Adrenal gland (tissue), 12 donors: ENCODE results near the gene CNTN2. TPM values are rescaled to one million over a fixed set of nuclear protein-coding genes. Genes with fewer than 3 reads are reported as not detected.

Experiments used
- DNase-seq, 7 donors: peaks; one replicate each; pipeline ENCODE4 v3.0.0-alpha.2; 2019 to 2020
- H3K27ac ChIP-seq, 5 donors: fragments of 200-600 bp; sonication (generic) in 4 of 5; 1 replicate in 3 of 5; 2 replicates in 2 of 5; pipeline versions ENCODE4 v1.5.1 to v1.8.0; 2016 to 2020; ENCODE audit warnings: mild to moderate bottlenecking in 1 of 5
- H3K27me3 ChIP-seq: fragments of 200-600 bp; 2 replicates; pipeline ENCODE4 v1.8.0; 2021
- H3K36me3 ChIP-seq, 2 donors: fragments of 200-600 bp; replicated peaks in 1 of 2; 1 replicate in 1 of 2; 2 replicates in 1 of 2; pipeline versions ENCODE4 v1.5.1 to v1.8.0; 2018 to 2022
- H3K4me1 ChIP-seq, 2 donors: fragments of 200-600 bp; replicated peaks in 1 of 2; 1 replicate in 1 of 2; 2 replicates in 1 of 2; pipeline versions ENCODE4 v1.5.1 to v1.8.0; 2018 to 2021
- H3K4me3 ChIP-seq, 4 donors: fragments of 200-600 bp; sonication (generic) in 3 of 4; one replicate each; pipeline ENCODE4 v1.5.1; 2016 to 2018
- H3K9me3 ChIP-seq, 3 donors: fragments of 200-600 bp; sonication (generic) in 1 of 3; replicated peaks in 1 of 3; 1 replicate in 2 of 3; 2 replicates in 1 of 3; pipeline versions ENCODE4 v1.5.1 to v1.8.0; 2016 to 2021
- CTCF ChIP-seq, 6 experiments: fragments of 450-650 bp in 4 of 6; fragments of 200-600 bp in 2 of 6; sonication (generic) in 1 of 6; IDR thresholded peaks; 1 replicate in 5 of 6; 2 replicates in 1 of 6; pipeline versions ENCODE4 v1.5.1 to v1.8.0; 2016 to 2021; ENCODE audit warnings: antibody characterized with exemption in 6 of 6, mild to moderate bottlenecking in 2 of 6, moderate library complexity in 1 of 6
- POLR2A ChIP-seq, 2 donors: fragments of 450-650 bp; IDR thresholded peaks; one replicate each; pipeline ENCODE4 v1.6.1; 2017; ENCODE audit warnings: antibody characterized with exemption in 2 of 2, mild to moderate bottlenecking in 2 of 2, moderate library complexity in 1 of 2
- WGBS, 4 donors: extraction: QIAGEN DNeasy Blood & Tissue Kit in 2 of 4; methylation state at CpG; one replicate each; pipeline versions ENCODE4 v1.1.5 to v1.1.7; 2013 to 2017; 5-methylcytosine and 5-hydroxymethylcytosine counted together
- intact Hi-C, 2 donors: fragments of 100-400 bp; cut with DNase I; formaldehyde crosslinking; loops; one replicate each; pipeline versions ENCODE4 v1.14.1 to v1.15.0; 2022 to 2023
- polyA plus RNA-seq, 3 donors: library from polyadenylated mRNA; stranded (reverse); fragments of 200-250 nt in 2 of 3; fragments of 350-450 nt in 1 of 3; fragmentation: Illumina TruSeq in 1 of 3; extraction: RNeasy Lipid Tissue Mini Kit (QIAGEN cat#74804) in 1 of 3; gene quantifications; one replicate each; pipeline ENCODE4 v1.2.3, GENCODE V29; 2013 to 2014
- total RNA-seq, 9 donors: library from RNA; depleted of rRNA in 4 of 9; stranded (reverse); fragments of >200 nt in 4 of 9; fragments of 120-200 nt in 1 of 9; fragmentation: NEBNext Ultra II Directional in 1 of 9; extraction: Animal tissue kit (Norgen Biotek cat#: 25700) in 1 of 9; gene quantifications; one replicate each; pipeline versions ENCODE4 v1.1.0 to v1.2.4, GENCODE V29; 2013 to 2023
- donor health status: healthy with polysubstance abuse.
- donor health status: Bipolar disorder and iron deficiency.
- donor health status: DM: yes; HTN: yes; CAD: no.
- donor health status: DM: no; HTN: no; CAD: no.
- donor health status: DM: no; HTN: no; CAD: no.
- donor health status: DM: yes; HTN: yes; CAD: no.

CNTN2 gene
- total and polyA plus RNA-seq, 12 donors: 0.08 to 3.2 (median 0.45) TPM; not detected in 1

- intact Hi-C loops: no loop called here
- Histone ChIP-seq H3K36me3 (no peaks in the 10 kb centered on the region), H3K9me3 (no peaks in the 10 kb centered on the region), H3K4me3 (no peak overlapping the region), H3K4me1 (no peaks in the 10 kb centered on the region), H3K27ac (no peak overlapping the region), H3K27me3 (no peaks in the 10 kb centered on the region)
- 82 to 100% (median 92%) methylated on average over 6 to 9 of the region's 9 CpGs for WGBS, 4 donors
- TF ChIP-seq POLR2A (IDR thresholded peaks at IDR 0.05) (no peak), CTCF (IDR thresholded peaks at IDR 0.05) (no peak)
- DNase-seq: no peak
Observed at GRCh38 chr1:205020466-205020865, 22.5 kb upstream of the CNTN2 start.

- 88 to 97% (median 92%) methylated on average over 2 of the region's 2 CpGs for WGBS, 4 donors
- H3K27ac ChIP-seq: no peak overlapping the region
- no peaks in the 10 kb centered on the region for H3K36me3 ChIP-seq
- H3K9me3 ChIP-seq: no peaks in the 10 kb centered on the region
- no peaks in the 10 kb centered on the region for H3K27me3 ChIP-seq
- no peaks in the 10 kb centered on the region for H3K4me1 ChIP-seq
- intact Hi-C loops: no loop called here
- no peak for DNase-seq
- H3K4me3 ChIP-seq: no peak overlapping the region
- TF ChIP-seq POLR2A (IDR thresholded peaks at IDR 0.05): no peak
- TF ChIP-seq CTCF (IDR thresholded peaks at IDR 0.05): no peak
Observed at GRCh38 chr1:205024679-205025078, 18.3 kb upstream of the CNTN2 start.

- Histone ChIP-seq H3K27ac (no peak overlapping the region), H3K27me3 (no peaks in the 10 kb centered on the region), H3K4me3 (no peak overlapping the region), H3K4me1 (no peaks in the 10 kb centered on the region), H3K36me3 (no peaks in the 10 kb centered on the region), H3K9me3 (no peaks in the 10 kb centered on the region)
- intact Hi-C loops: no loop called here
- TF ChIP-seq CTCF (IDR thresholded peaks at IDR 0.05): no peak
- TF ChIP-seq POLR2A (IDR thresholded peaks at IDR 0.05): no peak
- DNase-seq: no peak
- 84 to 88% (median 87%) methylated on average over 16 of the region's 16 CpGs for WGBS, 4 donors
Observed at GRCh38 chr1:205025239-205025638, 17.8 kb upstream of the CNTN2 start.

- no peaks in the 10 kb centered on the region for H3K4me1 ChIP-seq
- TF ChIP-seq POLR2A (IDR thresholded peaks at IDR 0.05) (no peak), CTCF (IDR thresholded peaks at IDR 0.05) (no peak)
- H3K36me3 ChIP-seq: no peaks in the 10 kb centered on the region
- H3K27ac ChIP-seq: no peak overlapping the region
- intact Hi-C loops: no loop called here
- no peak for DNase-seq
- H3K9me3 ChIP-seq: no peaks in the 10 kb centered on the region
- no peak overlapping the region for H3K4me3 ChIP-seq
- no peaks in the 10 kb centered on the region for H3K27me3 ChIP-seq
- WGBS, 4 donors: 74 to 82% (median 76%) methylated on average over 6 of the region's 6 CpGs
Observed at GRCh38 chr1:205026181-205026580, 16.8 kb upstream of the CNTN2 start.
